Activated CD4-positive, alpha-beta T cell treated with anti-CD3 and anti-CD28 coated beads for 24 hours (primary cell): ENCODE measurements around the gene PPP1R37.

Experiments
- DNase-seq, 2 donors: peaks; one replicate each; pipeline ENCODE4 v3.0.0-alpha.2; 2020; ENCODE audit warnings: low read depth in 2 of 2

The PPP1R37 gene

GRCh38 chr19:45169602-45170001, 76.6 kb downstream of the PPP1R37 start:
- DNase-seq: no peak

- no peak for DNase-seq
Observed at GRCh38 chr19:45170146-45171106, 77.4 kb downstream of the PPP1R37 start.

GRCh38 chr19:45171211-45171623, 78.2 kb downstream of the PPP1R37 start:
- DNase-seq: no peak

- no peak for DNase-seq
Observed at GRCh38 chr19:45172173-45172572, 79.2 kb downstream of the PPP1R37 start.

GRCh38 chr19:45172611-45173208, 79.7 kb downstream of the PPP1R37 start:
- no peak for DNase-seq

DNA sequence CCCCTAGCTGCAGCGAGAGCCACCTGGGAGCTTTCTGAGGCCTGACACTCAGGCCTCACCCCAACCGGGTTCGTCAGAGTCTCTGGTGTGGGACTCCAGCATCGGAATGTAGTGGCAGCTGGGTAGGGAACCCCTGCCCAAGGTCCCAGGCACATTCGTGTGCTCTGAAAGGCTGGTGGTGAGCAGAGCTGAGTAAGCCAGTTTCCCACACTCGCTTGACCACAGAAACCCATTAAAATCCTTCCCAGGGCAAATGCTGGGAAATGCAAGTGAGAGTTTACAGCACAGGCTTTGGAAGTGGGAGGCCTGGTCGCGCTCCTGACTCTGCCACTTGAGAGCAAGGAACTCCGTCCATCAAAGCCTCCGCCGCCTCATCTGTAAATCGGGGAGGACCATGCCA, 80.8 kb downstream of the PPP1R37 start:
- no peak for DNase-seq

DNA sequence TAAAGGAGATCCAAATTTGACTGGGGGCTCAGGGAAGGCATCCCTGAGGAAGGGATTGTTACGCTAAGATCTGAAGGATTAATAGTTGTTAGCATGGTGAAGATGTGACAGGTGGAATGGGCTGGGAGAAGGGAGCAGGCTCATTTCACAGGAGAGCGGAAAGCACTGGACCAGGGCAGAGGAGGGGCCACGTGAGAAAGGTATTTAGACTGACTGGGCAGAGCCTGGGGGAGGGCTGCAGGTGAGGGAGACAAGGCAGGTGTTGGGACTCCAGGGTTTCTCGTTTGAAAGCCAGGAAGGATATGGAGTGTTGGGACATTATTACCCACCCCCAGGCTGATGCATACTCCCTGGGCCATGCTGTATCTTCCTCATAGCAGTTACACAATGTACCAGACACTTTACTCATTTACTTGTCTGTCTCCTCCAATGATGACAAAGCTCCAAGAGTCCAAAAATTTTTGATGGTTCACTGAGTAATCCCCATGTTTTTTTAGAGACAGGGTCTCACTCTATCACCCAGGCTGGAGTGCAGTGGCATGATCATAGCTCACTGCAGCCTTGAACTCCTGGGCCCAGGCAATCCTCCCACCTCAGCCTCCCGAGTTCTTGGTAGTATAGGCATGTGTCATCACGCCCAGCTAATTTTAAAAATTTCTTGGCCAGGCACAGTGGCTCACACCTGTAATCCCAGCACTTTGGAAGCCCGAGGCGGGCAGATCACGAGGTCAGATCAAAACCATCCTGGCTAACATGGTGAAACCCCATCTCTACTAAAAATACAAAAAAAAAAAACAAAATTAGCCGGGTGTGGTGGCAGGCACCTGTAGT, 82.8 kb downstream of the PPP1R37 start:
- no peak for DNase-seq

DNA sequence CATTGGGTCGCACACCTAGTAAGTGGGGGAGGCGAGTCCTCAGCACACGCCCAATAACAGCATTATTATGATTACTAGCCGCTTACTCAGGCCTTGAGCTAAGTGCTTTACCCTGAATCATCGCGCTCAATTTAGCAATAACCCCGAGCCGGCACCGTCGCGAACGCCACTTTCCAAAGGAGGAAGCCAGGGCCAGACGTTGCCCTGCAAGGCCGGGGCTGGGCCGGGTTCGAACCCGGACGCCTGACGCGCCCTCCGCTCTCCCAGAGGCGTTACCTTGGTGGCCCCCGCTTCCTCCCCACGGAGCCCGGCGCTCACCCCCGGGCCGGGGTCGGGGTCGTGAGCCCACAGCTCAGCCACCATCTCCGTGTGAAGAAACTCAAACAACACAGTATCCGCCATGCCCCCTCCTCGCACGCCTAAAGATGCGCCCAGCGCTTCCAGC, 84.9 kb downstream of the PPP1R37 start, which contains the start of gene TRAPPC6A:
Gene TRAPPC6A (minus strand): TSS at position 421 of the 445 bp plus-strand sequence. CDS start 19 bp downstream, at position 402.
- no peak for DNase-seq

- peak; percentile 99 for DNase-seq
Observed at GRCh38 chr19:45178262-45179071, 85.5 kb downstream of the PPP1R37 start, which contains the start of gene BLOC1S3. Gene BLOC1S3 (plus strand): TSS chr19:45178784. CDS start chr19:45179297, 513 bp downstream.

GRCh38 chr19:45179072-45179891, 86.3 kb downstream of the PPP1R37 start:
- DNase-seq: no peak

GRCh38 chr19:45179892-45180370, 87.0 kb downstream of the PPP1R37 start:
- DNase-seq: no peak

DNA sequence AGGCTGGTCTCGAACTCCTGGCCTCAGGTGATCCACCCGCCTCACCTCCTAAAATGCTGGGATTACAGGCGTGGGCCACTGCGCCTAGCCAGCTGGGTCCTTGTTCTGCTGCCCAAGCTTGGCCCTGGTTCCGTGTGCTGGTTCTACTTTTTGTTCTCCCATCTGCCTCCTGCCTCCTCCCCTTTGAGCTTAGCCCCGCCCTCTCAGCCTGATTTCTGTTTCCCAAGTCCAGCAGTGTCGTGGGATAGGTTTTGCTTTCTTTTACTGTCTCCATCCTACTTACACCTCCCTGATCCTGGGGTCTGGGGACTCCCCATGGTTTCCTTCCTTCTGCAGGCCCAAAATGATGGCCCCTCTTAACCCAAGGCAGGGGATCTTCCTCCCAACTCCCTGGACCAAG, 88.0 kb downstream of the PPP1R37 start:
- no peak for DNase-seq

GRCh38 chr19:45182758-45183157, 89.8 kb downstream of the PPP1R37 start:
- no peak for DNase-seq

DNA sequence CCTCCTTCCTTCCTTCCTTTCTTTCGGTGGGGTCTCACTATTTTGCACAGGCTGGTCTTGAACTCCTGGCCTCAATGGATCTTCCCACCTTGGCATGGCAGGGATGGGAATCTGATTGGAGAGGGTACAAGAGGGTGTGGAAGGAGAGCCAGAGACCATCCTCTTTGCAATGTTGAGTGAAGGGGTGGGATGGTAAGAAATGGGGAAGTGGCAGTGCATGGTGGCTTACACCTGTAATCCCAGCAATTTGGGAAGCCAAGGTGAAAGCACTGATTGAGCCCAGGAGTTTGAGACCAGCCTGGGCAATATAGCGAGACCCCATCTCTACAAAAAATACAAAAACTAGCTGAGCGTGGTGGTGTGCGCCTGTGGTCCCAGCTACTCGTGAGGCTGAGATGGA, 91.1 kb downstream of the PPP1R37 start:
- DNase-seq: no peak

GRCh38 chr19:45186509-45187334, 93.7 kb downstream of the PPP1R37 start:
- DNase-seq: no peak

GRCh38 chr19:45187421-45188100, 94.6 kb downstream of the PPP1R37 start:
- no peak for DNase-seq

- DNase-seq: no peak
Observed at GRCh38 chr19:45189971-45190370, 97.0 kb downstream of the PPP1R37 start.

GRCh38 chr19:45191375-45191774, 98.4 kb downstream of the PPP1R37 start:
- DNase-seq: no peak
